ENCODE results near the gene ACTL6B.
A peak's percentile ranks its signal among the peaks of the same experiment; 100 is the strongest.
"Not testable (repeated sequence)": the region's sequence is repeated elsewhere in the genome, so short reads cannot be mapped to it uniquely, and the experiment has no call there.

The ACTL6B gene

DNA sequence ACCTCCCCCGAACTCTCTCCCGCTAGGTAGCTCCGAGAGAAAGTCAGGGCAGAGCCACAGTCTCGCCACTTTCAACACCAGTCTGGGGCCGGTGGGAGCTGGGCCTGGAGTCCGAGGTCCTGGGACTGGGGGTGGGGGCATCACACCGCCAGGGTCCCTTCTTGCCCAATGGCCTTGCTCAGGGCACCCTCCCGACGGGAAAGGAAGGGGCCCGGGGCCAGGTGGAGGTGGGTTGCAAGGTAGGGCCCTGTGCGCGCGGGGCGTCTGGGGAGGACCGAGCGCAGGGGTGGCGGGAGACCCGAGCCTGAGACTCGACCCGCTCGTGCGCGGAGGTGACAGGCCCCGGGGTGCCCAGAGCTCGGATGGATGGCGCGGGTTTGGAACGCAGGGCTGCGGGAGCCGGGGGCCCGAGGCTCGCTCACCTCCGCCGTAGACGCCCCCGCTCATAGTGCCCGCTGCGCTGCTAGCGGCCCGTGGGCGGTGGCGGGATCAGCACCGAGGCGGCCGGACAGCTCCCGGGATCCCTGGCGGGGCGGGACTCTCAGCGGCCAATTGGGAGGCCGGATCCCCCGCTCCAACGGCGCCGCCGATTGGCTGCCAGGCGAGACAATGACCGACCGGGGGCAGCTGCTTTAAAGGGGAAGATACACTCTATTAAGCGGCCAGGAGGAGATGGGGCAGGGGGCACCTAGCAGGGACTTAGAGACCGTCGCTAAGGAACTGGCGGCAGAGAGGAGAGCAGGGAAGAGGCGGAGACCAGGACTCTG is at the start of gene ACTL6B:
Gene ACTL6B (minus strand): TSS at position 541 of the 767 bp plus-strand sequence. CDS start 94 bp downstream, at position 447.
- no peak for DNase-seq (ENCODE audit: low read depth in 2 of 2, low spot score in 1 of 2)

DNA sequence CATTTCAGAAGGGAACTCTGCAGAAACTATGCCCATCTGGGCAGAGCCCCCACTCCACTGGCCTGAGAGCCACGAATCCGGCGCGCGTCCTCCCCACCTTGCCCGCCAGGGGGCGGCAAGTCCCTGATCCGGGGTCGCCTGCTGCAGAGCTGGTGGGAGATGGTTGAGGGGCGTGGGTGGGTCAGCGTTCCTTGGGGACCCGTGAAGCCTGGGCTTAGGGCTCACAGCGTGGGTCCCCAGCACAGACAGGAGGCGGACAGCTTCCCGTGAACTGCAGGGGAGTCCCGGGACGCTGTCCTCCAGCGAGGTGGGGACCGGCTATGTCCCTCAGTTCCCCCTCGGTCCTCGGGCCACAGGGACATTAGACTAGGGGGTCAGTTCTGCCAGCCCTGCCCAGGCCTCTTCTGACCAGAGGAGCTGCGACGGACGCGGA is 49.1 kb upstream of the ACTL6B start:
- peak; percentile 59 to 71 for DNase-seq (ENCODE audit: low read depth in 2 of 2, low spot score in 1 of 2)

DNA sequence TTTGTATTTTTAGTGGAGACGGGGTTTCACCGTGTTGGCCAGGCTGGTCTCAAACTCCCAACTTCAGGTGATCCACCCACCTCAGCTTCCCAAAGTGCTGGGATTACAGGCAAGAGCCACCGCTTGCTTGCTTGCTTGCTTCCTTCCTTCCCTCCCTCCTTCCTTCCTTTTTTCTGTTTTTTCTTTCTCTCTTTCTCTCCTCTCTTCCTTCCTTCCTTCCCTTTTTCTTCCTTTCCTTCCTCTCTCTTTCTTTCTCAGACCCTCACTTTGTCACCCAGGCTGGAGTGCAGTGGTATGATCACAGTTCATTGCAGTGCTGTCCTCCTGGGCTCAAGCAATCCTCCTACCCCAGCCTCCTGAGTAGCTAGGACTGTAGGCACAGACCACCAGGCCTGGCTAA is 44.8 kb upstream of the ACTL6B start:
- DNase-seq (ENCODE audit: low read depth in 2 of 2, low spot score in 1 of 2) = not testable (repeated sequence)

DNA sequence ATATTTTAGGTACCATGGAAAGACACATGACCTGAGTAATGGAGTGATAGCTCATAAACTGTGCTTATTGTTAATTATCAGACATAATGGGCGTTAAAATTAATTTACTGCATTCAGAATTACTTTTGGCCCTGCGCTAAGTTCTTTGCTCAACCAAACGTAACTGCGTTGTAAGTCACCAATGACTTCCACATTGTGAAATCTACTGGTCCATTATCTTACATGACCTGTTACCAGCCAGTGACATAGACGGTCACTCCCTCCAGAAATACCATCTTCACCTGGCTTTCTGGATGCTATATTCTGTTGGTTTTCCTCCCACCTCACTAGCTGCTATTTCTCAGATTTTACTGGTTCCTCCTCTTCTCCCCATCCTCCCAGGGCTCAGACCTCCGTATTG is 42.8 kb upstream of the ACTL6B start:
- DNase-seq (ENCODE audit: low read depth in 2 of 2, low spot score in 1 of 2) = no peak

DNA sequence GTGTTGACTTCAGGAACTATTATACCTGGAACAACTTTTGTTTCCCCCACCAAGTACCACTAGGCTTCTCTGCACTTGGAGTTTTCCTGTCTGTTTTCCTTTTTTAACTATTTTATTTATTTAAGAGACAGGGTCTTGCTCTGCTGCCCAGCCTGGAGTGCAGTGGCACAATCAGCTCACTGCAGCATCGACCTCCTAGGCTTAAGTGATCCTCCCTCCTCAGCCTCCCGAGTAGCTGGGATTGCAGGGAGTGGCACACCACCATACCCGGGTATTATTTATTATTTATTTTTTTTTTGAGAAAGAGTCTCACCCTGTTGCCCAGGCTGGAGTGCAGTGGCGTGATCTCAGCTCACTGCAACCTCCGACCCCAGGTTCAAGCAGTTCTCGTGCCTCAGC is 39.9 kb upstream of the ACTL6B start:
- no peak for DNase-seq (ENCODE audit: low read depth in 2 of 2, low spot score in 1 of 2)

DNA sequence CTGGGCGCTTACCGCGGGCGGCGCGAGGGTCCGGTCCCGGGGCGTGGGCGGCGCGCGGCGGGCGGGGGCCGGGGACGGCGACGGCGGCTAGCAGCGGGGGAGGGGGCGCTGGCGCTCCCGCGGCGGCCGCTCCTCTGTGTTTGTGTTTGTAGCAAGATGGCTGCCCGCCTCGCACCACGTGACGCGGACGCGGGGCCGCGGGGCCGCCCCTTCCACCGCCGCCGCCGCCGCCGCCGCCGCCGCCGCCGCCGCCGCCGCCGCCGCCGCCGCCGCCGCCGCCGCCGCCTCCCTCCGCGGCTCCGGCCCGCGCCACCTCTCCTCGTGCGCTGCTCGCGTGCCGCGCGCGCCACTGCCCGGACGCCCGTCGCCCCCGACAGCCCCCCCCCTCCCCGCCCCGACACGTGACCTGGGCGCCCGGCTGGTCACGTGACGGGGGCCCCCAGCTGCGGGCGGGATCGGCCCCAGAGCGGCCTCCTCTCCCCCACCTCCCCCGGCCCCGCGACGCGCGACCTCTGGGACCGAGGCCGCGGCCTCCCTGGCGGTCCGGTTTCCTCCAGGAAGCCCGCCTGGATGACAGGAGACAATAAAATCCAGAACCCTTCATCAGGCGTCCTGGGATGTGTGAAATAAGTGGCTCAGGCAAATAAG is 38.0 kb upstream of the ACTL6B start, which contains the start of gene GIGYF1:
Gene GIGYF1 (minus strand): TSS at position 153 of the 648 bp plus-strand sequence. CDS start 6,012 bp downstream, outside the sequence.
- peak in 1 of 2 donors; percentile 46 for DNase-seq (ENCODE audit: low read depth in 2 of 2, low spot score in 1 of 2)

DNA sequence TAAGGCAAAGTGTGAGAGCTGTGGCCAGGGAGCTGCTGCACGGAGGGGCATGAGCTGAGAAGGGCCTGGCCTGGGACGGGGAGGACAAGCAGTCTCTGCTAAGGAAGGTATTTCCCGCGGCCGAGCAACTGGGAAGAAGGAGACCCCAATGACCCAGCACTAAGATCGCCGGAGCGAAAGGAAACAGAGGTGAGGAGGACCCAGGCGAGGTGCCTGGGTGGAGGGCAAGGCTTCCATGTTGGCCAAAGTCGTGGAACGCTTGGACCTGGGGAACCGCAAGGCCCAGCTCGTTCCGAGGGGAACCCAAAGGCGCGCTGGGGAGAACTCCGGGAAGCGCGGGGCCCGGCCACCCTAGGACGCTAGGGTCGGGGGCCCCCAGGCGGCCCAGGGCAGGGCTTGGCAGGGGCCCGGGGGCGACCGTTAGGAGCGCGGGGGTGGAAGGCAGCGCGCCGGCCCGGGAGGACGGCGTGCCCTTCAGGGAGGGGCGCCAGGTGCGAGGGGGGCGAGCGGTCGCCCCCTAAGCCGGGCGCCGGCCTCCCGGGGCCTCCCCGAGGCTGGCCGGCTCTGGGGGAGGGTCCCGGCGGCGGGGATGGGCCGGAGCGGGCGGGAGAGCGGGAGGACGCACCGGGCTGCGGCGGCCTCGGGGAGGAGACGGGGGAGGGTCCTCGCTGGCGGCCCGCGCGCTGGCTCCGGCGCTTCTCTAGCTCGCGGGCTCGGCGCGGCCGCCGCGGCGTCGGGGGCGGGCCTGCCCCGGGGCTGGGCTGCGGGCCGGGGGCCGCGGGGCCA is 37.3 kb upstream of the ACTL6B start:
- no peak for DNase-seq (ENCODE audit: low read depth in 2 of 2, low spot score in 1 of 2)

DNA sequence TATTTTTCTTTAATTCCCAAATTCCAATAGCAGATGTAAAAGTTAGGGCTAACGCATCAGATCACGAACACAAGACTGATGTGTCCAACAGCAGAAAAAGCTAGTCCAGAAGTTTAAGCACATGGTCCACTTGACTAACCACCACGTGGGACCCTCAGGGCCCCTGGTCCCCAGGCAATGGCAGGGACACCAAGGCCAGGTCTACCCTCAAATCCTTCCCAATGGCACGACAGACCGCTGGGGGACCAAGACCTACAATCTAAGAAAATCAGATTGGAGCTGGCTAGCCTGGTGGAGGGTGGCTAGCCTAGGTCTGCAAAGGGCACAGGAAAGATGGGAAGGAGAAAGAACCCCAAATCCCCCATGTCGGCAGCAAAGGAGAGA is 36.3 kb upstream of the ACTL6B start:
- no peak for DNase-seq (ENCODE audit: low read depth in 2 of 2, low spot score in 1 of 2)

DNA sequence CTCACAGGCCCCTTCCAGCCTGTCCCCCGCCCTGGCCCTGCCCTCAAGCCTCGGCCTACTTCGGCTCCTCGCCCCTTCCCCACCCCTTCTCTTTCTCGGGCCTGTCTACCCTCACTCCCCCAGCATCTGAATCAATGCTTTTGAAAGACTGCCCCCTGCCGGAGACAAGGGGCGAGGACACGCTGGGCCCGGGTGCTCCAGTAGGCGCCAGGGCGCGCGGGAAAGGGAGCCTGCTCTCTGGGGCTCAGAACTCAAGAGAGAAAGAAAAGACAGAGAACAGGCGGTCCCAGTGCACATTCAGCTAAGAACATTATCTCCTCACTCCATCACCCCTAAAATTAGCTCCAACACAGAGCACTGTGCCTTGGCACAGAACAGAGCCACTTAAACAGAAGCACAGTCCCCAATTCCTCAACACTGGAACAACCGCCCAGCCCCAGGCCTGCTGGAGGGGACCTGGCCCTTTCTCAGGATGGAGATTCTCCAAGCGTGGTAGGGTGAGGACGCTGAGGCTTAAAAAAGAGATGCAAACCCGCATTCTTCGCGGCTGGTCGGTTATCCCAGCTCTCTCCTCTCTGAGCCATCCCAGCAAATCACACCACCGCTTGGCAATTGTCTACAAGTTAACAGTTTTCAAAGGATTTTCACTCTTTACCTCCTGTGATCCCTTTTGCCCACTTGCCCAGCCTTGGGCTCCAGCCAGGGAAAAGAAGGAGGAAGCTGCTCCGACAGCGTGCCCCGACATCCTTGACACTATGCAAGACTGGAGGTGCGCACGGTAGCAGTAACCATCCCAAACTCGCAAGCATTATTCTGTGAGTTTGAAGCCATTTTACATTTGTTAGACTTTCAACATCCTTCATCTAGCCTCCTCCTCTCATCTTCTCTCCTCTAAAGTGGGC is 35.7 kb upstream of the ACTL6B start:
- peak in 1 of 2 donors; percentile 63 for DNase-seq (ENCODE audit: low read depth in 2 of 2, low spot score in 1 of 2)

DNA sequence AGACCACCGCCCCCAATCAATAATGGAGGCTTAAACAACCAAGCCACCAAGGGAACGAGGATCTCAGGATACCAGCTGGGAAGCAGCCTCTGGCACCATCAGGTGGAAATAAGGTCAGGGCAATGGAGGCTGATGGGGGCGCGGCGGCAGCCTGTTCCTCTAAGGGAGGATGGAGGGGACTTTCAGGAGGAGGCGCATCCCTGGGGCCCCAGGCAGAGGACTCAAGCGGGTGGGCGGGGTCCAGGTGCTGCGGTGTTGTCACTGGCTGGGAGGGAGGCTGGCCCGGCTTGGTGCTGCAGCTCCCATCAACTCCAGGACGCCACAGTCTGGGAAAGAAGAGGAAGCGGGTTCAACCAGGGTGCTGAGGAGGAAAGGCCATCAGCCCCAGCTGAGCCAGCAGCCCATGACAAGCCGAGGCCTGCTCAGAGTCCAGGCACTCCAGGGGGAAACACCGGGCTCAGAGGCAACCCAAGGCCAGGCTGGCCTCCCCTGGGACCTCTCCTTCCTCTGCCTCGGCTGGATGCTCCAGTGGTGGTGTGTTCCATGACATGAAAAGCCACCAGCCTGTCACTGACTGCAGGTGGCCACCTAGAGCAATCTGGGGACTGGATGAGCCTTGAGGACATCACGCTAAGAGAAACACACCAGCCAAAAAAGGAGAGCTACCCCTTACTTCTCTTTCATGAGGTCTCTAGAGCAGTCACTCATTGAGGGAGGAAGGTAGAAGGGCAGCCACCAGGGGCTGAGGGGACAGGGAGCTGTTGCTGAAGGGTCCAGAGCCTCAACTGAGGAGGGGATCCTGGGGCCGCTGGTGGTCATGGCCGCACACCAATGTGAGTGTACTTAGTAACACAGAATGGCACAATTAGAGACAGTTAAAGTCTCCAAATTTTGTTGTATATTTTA is 33.2 kb upstream of the ACTL6B start:
- DNase-seq (ENCODE audit: low read depth in 2 of 2, low spot score in 1 of 2) = no peak

DNA sequence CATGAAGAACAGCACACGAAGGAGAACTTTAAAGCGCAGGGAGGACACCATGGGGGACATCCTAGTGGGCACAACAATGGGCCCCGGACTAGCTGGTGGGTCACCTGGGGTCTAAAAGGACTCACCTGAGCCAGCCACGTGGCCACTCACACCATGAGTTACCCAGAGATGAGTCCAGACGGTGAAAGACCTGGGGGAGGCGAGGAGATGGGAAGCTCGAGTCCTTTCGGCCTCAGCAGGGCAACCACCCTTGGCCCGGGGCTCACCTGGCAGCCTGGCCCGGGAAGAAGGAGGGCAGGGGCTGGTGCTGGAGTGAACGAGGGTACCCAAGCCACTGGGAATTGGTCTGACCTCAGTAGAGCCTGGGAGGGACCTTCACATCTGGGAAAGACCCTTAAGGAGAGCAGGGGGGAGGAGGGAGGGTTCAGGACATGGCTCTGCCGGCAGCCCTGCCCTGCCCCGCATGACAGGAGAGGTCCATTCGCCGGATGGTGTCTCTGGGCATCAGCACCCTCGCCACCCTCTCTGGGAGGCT is 32.1 kb upstream of the ACTL6B start:
- no peak for DNase-seq (ENCODE audit: low read depth in 2 of 2, low spot score in 1 of 2)

DNA sequence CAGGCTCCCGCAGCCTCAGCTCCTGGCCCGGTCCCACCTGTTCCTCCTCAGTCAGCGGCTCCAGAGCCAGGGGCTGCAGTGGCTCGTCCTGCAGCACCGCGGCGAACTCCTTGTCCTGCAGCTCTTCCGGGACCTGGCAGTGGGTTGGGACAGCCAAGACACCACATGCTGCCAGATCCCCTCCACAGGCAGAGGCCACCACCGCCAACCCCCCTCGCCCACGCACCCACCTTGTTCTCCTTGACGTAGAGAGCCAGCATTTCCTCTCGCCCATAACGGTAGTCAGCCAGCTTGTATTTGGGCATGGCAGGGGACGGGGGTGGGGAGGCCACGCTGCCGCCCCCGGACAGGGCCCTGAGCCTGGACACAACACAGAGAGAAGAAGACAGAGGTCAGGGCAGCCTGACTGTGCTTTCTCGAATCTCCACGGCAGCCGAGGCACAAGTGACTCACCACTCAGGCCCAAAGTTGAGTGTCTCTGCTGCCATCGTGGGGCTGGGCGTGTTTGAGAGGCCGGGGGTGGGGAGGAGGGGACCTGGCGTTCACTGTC is 31.6 kb upstream of the ACTL6B start:
- DNase-seq (ENCODE audit: low read depth in 2 of 2, low spot score in 1 of 2) = no peak

DNA sequence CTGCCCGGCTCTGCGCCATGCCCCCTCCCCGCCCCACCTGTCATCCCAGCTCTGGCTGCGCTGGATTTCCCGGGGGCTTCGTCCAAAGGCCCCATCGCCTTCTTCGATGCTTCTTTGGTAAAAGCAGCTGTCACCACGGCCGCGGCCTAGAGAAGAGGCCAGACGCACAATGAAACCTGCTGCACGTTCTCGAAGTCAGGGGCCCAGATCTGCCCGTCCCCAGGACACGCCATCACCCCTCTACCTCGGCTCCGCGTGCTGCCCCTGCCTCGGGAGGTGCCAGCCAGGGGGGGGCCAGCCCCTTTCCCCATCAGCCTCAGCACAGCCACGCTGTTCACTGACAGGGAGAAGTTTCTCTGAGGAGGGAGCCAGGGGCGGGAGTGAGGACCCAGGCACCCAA is 31.0 kb upstream of the ACTL6B start:
- DNase-seq (ENCODE audit: low read depth in 2 of 2, low spot score in 1 of 2) = no peak

DNA sequence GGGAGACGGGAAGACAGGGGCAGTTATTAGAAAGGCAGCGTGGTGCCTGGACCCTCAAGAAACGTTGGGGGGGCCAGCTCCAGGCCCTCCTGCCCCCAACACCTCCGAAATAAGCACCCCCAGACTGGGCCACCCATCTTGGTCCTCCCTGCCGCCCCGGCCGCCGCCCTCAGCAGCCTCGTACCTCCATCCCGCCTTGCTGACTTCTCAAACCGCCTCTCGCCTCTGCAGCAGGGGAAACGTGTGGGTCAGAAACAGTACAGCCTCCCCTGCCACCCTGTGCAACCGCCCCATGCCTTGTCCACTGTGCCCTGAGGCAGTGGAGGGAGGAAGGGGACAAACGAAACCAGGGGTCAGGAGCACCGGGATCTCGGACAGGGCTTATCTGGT is 30.6 kb upstream of the ACTL6B start:
- no peak for DNase-seq (ENCODE audit: low read depth in 2 of 2, low spot score in 1 of 2)

DNA sequence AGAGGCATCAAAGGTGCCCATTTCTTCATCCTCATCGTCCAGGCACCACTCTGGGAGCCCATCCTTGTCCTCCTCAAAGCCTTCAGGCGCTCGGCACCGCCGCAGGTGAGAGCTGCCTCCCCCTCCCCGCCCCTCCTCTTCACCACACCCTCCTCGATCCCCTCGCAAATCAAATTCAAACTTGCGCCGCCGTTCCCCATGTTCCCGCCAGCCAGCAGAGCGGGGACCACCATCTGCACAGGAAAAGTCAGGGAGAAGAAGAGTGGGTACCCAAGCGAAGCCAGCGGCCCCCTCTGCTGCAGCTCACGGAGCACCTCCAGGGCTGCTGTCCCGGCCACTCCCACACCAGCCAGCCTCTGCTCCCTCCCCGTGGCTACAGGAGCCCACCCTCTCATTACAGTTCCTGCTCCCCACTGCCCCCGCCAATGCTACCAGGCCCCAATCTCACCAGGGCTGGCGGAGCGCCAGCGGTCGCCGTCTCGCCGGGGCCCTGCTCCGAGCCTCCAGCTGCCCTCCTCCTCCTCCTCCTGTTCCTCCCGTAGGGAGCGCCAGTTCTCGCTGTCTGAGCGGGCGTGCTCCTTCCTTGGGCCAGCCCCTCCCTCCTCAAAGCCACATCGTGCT is 30.1 kb upstream of the ACTL6B start:
- DNase-seq (ENCODE audit: low read depth in 2 of 2, low spot score in 1 of 2) = no peak

DNA sequence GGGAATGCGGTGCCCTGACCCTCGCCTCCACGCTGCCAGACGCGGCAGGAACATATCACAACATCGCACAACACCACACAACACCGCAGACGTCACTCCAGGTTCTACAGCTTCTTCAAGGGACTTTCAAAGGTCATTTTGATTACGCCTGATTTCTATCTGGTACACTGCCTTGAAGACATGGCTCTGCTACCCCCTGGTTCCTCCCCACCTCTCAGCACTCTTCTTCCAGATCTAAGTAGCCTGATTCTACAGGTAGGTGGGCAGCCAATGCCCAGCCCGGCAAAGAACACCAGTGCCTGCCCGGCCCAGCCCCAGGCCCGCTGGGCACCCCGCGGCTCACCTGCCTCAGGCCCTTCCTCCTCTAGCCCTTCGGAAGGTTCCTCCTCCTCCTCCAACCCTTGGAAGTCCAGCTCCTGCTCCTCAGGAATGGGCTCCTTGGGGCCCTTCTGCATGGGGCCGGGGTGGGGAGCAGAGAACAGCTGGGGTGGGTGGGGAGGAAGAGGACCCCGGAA is 29.4 kb upstream of the ACTL6B start:
- no peak for DNase-seq (ENCODE audit: low read depth in 2 of 2, low spot score in 1 of 2)

DNA sequence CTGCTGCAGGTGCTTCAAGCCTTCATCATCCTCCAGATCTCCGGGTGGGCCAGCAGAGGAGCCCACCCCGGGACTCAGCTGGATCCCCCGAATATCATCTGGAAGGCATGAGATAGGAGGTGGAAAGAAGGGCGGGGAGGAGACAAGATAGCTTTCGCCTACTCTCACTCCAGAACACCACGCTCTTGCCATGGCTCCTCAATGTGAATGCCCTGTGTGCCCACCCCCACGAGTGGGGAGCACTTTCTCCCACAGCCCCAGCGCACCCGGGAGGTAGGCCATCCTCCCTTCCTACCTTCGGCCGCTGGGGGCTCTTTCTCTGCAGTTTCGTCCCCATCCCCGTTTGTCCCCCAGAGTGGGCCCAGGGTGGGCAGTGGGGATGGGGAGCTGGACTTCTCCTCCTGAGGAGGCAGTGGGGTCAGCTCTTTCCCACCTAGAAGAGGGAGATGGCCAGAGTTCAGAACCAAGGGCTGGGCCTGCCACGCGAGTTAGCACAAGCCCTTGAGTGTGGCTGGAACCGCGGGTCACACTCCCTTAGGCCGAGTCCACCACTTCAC is 28.9 kb upstream of the ACTL6B start:
- no peak for DNase-seq (ENCODE audit: low read depth in 2 of 2, low spot score in 1 of 2)

DNA sequence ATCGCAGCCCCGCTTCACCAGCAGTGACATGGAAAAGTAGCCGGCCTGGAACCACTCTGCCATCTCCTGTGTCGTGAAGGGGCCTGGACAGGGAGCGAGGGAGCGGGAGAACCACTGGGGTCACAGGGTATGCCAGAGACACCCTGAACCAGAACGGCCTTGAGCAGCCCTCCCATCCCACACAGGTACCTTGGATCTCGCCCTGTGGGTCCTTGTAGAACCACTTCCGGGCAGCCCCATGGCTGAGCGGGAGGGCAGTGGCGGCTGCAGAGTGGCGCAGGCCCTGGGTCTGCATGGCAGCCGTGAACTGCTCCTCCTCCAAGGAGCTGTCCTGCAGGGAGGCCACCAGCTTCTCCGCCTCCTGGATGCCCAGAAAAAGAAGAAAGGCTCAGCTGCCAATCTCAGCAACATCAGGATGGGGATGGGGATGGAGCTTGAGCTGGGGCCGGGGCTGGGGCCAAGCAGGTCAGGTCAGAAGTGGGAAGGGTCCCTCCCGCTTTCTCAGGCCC is 28.3 kb upstream of the ACTL6B start:
- DNase-seq (ENCODE audit: low read depth in 2 of 2, low spot score in 1 of 2) = no peak
